ENCODE results near the gene SOAT2. TPM values are rescaled to one million over a fixed set of nuclear protein-coding genes. Genes with fewer than 3 reads are reported as not detected.

The SOAT2 gene
- total RNA-seq, 4 donors from 2014 or later: 0.31 TPM; not detected in 3

- H3K4me1 ChIP-seq: peaks cover 0 to 38% (median 3%) of the 10 kb centered on the region in 3 donors
- no peaks in the 10 kb centered on the region for H3K9me3 ChIP-seq
- peak overlapping the region in 3 of 4 donors; percentile 38 to 61 (median 59) for H3K27ac ChIP-seq
- peaks cover 0 to 48% of the 10 kb centered on the region in 2 donors for H3K36me3 ChIP-seq
- H3K4me3 ChIP-seq: no peak overlapping the region
- WGBS, 2 donors (ENCODE audit: low coverage in 1 of 2): 100% methylated on average over 1 of the region's 11 CpGs; no CpG with 5 or more reads in 1 of the 2 donors
- no peaks in the 10 kb centered on the region for H3K27me3 ChIP-seq
- peak; percentile 74 for ATAC-seq
- TF ChIP-seq EP300 (IDR thresholded peaks at IDR 0.05) (no peak), POLR2AphosphoS5 (IDR thresholded peaks at IDR 0.05) (no peak), POLR2A (IDR thresholded peaks at IDR 0.05) (no peak)
- TF ChIP-seq, protein P1, sequence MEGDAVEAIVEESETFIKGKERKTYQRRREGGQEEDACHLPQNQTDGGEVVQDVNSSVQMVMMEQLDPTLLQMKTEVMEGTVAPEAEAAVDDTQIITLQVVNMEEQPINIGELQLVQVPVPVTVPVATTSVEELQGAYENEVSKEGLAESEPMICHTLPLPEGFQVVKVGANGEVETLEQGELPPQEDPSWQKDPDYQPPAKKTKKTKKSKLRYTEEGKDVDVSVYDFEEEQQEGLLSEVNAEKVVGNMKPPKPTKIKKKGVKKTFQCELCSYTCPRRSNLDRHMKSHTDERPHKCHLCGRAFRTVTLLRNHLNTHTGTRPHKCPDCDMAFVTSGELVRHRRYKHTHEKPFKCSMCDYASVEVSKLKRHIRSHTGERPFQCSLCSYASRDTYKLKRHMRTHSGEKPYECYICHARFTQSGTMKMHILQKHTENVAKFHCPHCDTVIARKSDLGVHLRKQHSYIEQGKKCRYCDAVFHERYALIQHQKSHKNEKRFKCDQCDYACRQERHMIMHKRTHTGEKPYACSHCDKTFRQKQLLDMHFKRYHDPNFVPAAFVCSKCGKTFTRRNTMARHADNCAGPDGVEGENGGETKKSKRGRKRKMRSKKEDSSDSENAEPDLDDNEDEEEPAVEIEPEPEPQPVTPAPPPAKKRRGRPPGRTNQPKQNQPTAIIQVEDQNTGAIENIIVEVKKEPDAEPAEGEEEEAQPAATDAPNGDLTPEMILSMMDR (IDR thresholded peaks at IDR 0.05): no peak
Measured at GRCh38 chr12:53172352-53172751, 69.1 kb downstream of the SOAT2 start.

DNA sequence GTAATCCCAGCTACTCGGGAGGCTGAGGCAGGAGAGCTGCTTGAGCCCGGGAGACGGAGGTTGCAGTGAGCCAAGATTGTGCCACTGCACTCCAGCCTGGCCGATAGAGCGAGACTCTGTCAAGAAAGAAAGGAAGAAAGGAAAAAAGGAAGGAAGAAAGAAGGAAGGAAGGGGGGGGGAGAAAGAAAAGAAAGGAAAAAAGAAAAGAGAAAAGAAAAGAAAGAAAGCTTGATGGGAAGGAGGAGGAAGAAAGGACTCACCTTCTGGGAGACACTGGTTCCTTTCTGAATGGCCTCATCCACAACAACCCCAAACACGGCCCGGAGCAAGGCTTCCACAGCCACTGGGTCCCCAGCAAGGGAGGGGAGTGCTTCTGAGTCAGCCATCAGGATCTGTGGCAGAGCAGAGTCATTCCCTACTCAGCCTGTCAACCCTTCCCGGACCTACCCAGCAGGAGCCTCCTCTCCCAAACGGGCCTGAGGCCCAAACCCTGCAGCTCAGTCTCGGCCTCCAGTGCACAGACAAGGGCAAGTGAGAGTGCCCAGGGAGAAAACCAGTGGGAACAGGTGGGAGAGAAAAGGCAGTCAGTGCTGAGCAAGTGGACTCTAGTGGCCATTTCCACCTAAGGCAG is 69.9 kb downstream of the SOAT2 start:
- Histone ChIP-seq H3K4me1 (peaks cover 0 to 38% (median 3%) of the 10 kb centered on the region in 3 donors), H3K9me3 (no peaks in the 10 kb centered on the region), H3K4me3 (no peak overlapping the region), H3K27me3 (no peaks in the 10 kb centered on the region), H3K36me3 (peaks cover 0 to 41% of the 10 kb centered on the region in 2 donors), H3K27ac (peak overlapping the region in 2 of 4 donors; percentile 59 to 61)
- ATAC-seq: no peak
- 73 to 95% methylated on average over 4 of the region's 10 CpGs for WGBS, 2 donors (ENCODE audit: low coverage in 1 of 2)
- TF ChIP-seq EP300 (IDR thresholded peaks at IDR 0.05): no peak

Small RNA genes lying within 50 kb of the gene (small RNA-seq; reads per million reads assigned to genes)
- gene HIGD1AP1 (0 reads per million in 4 donors), gene MIR6757 (0 to 0.12 (median 0.04) reads per million in 4 donors), gene RNU6-333P (0 reads per million in 4 donors)

Other genes starting within 250 kb of the SOAT2 start
- gene KRT8, start 198.4 kb upstream of the SOAT2 start, total RNA-seq: 100 to 1,000 TPM in 3 of 4 donors, 10 to 100 TPM in 1; 72.0 to 565 (median 255) TPM
- gene KRT18, start 154.4 kb upstream of the SOAT2 start, total RNA-seq: 10 to 100 TPM in 3 of 4 donors, 1 to 10 TPM in 1; 4.7 to 73.5 (median 24.3) TPM
- gene EIF4B, start 97.0 kb upstream of the SOAT2 start, total RNA-seq: 100 to 1,000 TPM; 521 to 701 (median 591) TPM
- 100 to 1,000 TPM; 108 to 323 (median 182) TPM for gene TNS2, start 53.4 kb upstream of the SOAT2 start, total RNA-seq
- gene SPRYD3, start 24.1 kb upstream of the SOAT2 start, total RNA-seq: 100 to 1,000 TPM in 2 of 4 donors, 10 to 100 TPM in 2; 79.1 to 137 (median 110) TPM
- 1,000 to 10,000 TPM in 2 of 4 donors, 100 to 1,000 TPM in 2; 632 to 1,838 (median 914) TPM for gene IGFBP6, start 5.8 kb upstream of the SOAT2 start, total RNA-seq
- gene ZNF740, start 77.2 kb downstream of the SOAT2 start, total RNA-seq: 10 to 100 TPM; 14.9 to 27.7 (median 17.4) TPM
- gene CSAD, start 77.4 kb downstream of the SOAT2 start, total RNA-seq: 10 to 100 TPM; 11.3 to 47.5 (median 24.1) TPM
- gene ITGB7, start 103.8 kb downstream of the SOAT2 start, total RNA-seq: 1 to 10 TPM in 2 of 4 donors, under 1 TPM in 2; 0.40 to 5.8 (median 2.6) TPM
- gene RARG, start 128.7 kb downstream of the SOAT2 start, total RNA-seq: 10 to 100 TPM; 15.6 to 26.6 (median 22.9) TPM
- gene ESPL1, start 164.8 kb downstream of the SOAT2 start, total RNA-seq: 1 to 10 TPM in 2 of 4 donors, under 1 TPM in 2; 0.13 to 2.3 (median 0.64) TPM
- 100 to 1,000 TPM; 390 to 782 (median 568) TPM for gene PFDN5, start 192.1 kb downstream of the SOAT2 start, total RNA-seq
- 10 to 100 TPM; 40.9 to 49.2 (median 46.3) TPM for gene MYG1, start 196.2 kb downstream of the SOAT2 start, total RNA-seq
- gene AAAS, start 218.1 kb downstream of the SOAT2 start, total RNA-seq: 10 to 100 TPM; 36.4 to 88.9 (median 46.5) TPM
- not detected for gene SP7, start 232.9 kb downstream of the SOAT2 start, total RNA-seq

Measured in gastroesophageal sphincter (tissue), 4 donors.